HFFc6 (cell line): Measurements from ENCODE around the gene NPDC1. TPM values are rescaled to one million over a fixed set of nuclear protein-coding genes. Genes with fewer than 3 reads are reported as not detected.

ENCODE experiments used
- DNase-seq: peaks from one replicate; pipeline ENCODE4 v3.0.0-alpha.2; 2018
- H3K27ac Mint-ChIP-seq: 2 replicates; pipeline ENCODE4 v1.8.0; 2020; ENCODE audit warnings: mild to moderate bottlenecking, mixed read lengths
- H3K27me3 Mint-ChIP-seq: 2 replicates; pipeline ENCODE4 v1.8.0; 2021; ENCODE audit warnings: mild to moderate bottlenecking, moderate library complexity, mixed read lengths; ENCODE audit not compliant: insufficient read depth
- H3K36me3 Mint-ChIP-seq: 2 replicates; pipeline ENCODE4 v1.8.0; 2021; ENCODE audit warnings: low read depth, mixed read lengths
- H3K4me1 Mint-ChIP-seq: 2 replicates; pipeline ENCODE4 v1.8.0; 2020; ENCODE audit warnings: low read depth, mixed read lengths
- H3K4me3 Mint-ChIP-seq: 2 replicates; pipeline ENCODE4 v1.8.0; 2020; ENCODE audit warnings: mild to moderate bottlenecking, moderate library complexity, mixed read lengths
- H3K9me3 Mint-ChIP-seq: 2 replicates; pipeline ENCODE4 v1.8.0; 2020; ENCODE audit warnings: mild to moderate bottlenecking, mixed read lengths
- CTCF ChIP-seq: fragments of 200-600 bp; sonication (generic); IDR thresholded peaks from 2 replicates; pipeline ENCODE4 v1.5.0; 2021; ENCODE audit warnings: antibody characterized with exemption, mild to moderate bottlenecking
- total RNA-seq, 6 experiments: library from RNA; stranded (reverse); fragmentation: NEBNext Ultra II Directional; extraction: Animal tissue kit (Norgen Biotek cat#: 25700); gene quantifications; 2 replicates in 1 of 6; 3 replicates in 5 of 6; pipeline ENCODE4 v1.2.3, GENCODE V29; 2021

NPDC1 gene
- total RNA-seq, 6 experiments from 2014 or later, result 112 to 197 (median 119) TPM

- peak overlapping the region; percentile 82 for H3K4me3 Mint-ChIP-seq
- peak overlapping the region; percentile 80 for H3K27ac Mint-ChIP-seq
- H3K9me3 Mint-ChIP-seq, result no peaks in the 10 kb centered on the region
- no peaks in the 10 kb centered on the region; the same call in none of the 2 replicates for H3K27me3 Mint-ChIP-seq
- no peaks in the 10 kb centered on the region for H3K36me3 Mint-ChIP-seq
- peaks cover 14% of the 10 kb centered on the region for H3K4me1 Mint-ChIP-seq
- no peak for TF ChIP-seq CTCF
- no peak for DNase-seq
Observed at GRCh38 chr9:137071282-137071681, 25.3 kb upstream of the NPDC1 start.

DNA sequence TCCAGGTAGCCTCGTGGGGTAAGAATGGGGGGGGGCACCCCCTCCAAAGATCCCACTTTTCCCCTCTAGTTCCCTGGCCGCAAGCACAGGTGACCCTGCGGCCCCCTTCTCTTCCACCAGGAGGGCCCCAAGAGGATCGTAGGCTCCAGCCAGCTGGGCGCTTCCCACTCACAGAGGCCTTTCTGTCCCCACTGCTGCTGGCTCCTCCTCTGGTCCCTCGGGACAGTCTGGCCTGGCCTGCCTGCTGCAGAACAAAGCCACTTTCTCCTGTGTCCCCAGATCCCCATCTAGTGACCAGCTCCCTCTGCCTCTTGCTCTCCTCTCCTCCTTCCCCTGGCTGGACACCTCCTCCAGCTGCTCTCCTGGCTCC lies 24.9 kb upstream of the NPDC1 start:
- Mint-ChIP-seq H3K36me3 (no peaks in the 10 kb centered on the region), H3K4me3 (peak overlapping the region; percentile 82), H3K9me3 (no peaks in the 10 kb centered on the region), H3K27me3 (no peaks in the 10 kb centered on the region; the same call in none of the 2 replicates), H3K27ac (peak overlapping the region; percentile 80), H3K4me1 (peaks cover 14% of the 10 kb centered on the region)
- DNase-seq, result no peak
- peak; percentile 29; the same call in 1 of the 2 replicates for TF ChIP-seq CTCF

- peak within 1 kb of the TSS; percentile 82 for H3K4me3 Mint-ChIP-seq
- TF ChIP-seq CTCF, result no peak
- H3K27ac Mint-ChIP-seq, result peak within 1 kb of the TSS; percentile 80
- DNase-seq, result peak; percentile 79
- H3K27me3 Mint-ChIP-seq, result no peaks in the 10 kb centered on the region; the same call in 1 of the 2 replicates
- H3K36me3 Mint-ChIP-seq, result no peaks in the 10 kb centered on the region
- no peaks in the 10 kb centered on the region for H3K9me3 Mint-ChIP-seq
- peaks cover 14% of the 10 kb centered on the region for H3K4me1 Mint-ChIP-seq
Observed at GRCh38 chr9:137070201-137070905, 24.4 kb upstream of the NPDC1 start, which contains the start of gene SAPCD2. Gene SAPCD2, minus strand, starts transcription at chr9:137070557. Its CDS starts 97 bp downstream, at chr9:137070460.

DNA sequence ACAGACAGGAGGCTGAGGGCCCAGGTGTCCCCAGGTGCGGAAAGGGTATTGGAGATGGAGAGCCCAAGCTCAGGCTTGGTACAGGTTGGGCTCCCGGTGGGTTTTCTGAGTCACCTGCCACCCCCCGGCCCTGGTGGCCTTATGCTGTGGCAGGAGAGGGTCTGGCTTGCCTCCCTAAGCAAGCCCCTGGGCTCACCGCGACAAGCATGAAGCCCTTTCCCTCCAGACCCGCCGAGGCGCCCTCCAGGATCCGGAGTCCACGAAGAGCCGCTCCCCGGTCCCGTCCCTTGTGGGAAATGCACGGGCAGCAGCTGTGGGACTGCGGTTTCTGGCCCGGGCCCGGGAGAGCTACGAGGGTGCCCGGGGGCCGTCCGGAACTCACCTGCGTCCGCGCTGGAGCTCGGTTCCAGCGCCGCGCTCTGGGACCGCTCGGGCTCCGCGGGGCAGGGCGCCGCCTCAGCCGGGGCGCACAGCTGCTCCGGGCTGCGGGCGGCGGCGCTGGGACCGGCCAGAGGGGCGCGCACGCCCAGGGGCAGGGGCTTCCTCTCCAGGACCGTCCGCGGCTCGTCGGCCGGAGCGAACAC lies 23.6 kb upstream of the NPDC1 start:
- Mint-ChIP-seq H3K9me3 (no peaks in the 10 kb centered on the region), H3K36me3 (no peaks in the 10 kb centered on the region), H3K4me1 (peaks cover 14% of the 10 kb centered on the region), H3K27ac (no peak overlapping the region), H3K27me3 (no peaks in the 10 kb centered on the region; the same call in 1 of the 2 replicates), H3K4me3 (peak overlapping the region; percentile 26)
- no peak for DNase-seq
- no peak for TF ChIP-seq CTCF

GRCh38 chr9:137068539-137069507 lies 22.8 kb upstream of the NPDC1 start:
- H3K27ac Mint-ChIP-seq, result no peak overlapping the region
- H3K4me3 Mint-ChIP-seq, result peak overlapping the region; percentile 26
- DNase-seq, result no peak
- no peaks in the 10 kb centered on the region for H3K9me3 Mint-ChIP-seq
- H3K4me1 Mint-ChIP-seq, result peaks cover 14% of the 10 kb centered on the region
- peaks cover 1% of the 10 kb centered on the region; the same call in 1 of the 2 replicates for H3K27me3 Mint-ChIP-seq
- no peak for TF ChIP-seq CTCF
- no peaks in the 10 kb centered on the region for H3K36me3 Mint-ChIP-seq
